GM21528 (cell line): ENCODE data around the gene TBC1D8.

Experiments used
- ATAC-seq: cut with Tn5 transposase; IDR thresholded peaks from one replicate; pipeline ENCODE4 v1.9.1; 2021; ENCODE audit warnings: mild to moderate bottlenecking, moderate library complexity; ENCODE audit not compliant: unreplicated experiment, low FRiP score

TBC1D8 gene

GRCh38 chr2:101140237-101140636, 10.9 kb downstream of the TBC1D8 start:
- no peak for ATAC-seq

- no peak for ATAC-seq
Observed at GRCh38 chr2:101139495-101139894, 11.7 kb downstream of the TBC1D8 start.

GRCh38 chr2:101135412-101136296, 15.5 kb downstream of the TBC1D8 start:
- no peak for ATAC-seq

- no peak for ATAC-seq
Observed at GRCh38 chr2:101133492-101134100, 17.6 kb downstream of the TBC1D8 start.

GRCh38 chr2:101132202-101132601, 19.0 kb downstream of the TBC1D8 start:
- no peak for ATAC-seq

GRCh38 chr2:101130081-101130480, 21.1 kb downstream of the TBC1D8 start:
- no peak for ATAC-seq

GRCh38 chr2:101127319-101128056, 23.7 kb downstream of the TBC1D8 start:
- ATAC-seq = no peak

GRCh38 chr2:101125808-101126207, 25.4 kb downstream of the TBC1D8 start:
- ATAC-seq = no peak

GRCh38 chr2:101125374-101125773, 25.8 kb downstream of the TBC1D8 start:
- ATAC-seq = no peak

- no peak for ATAC-seq
Observed at GRCh38 chr2:101124643-101125366, 26.4 kb downstream of the TBC1D8 start.

- ATAC-seq = no peak
Observed at GRCh38 chr2:101123795-101124471, 27.2 kb downstream of the TBC1D8 start.

GRCh38 chr2:101121174-101121573, 30.0 kb downstream of the TBC1D8 start:
- ATAC-seq = no peak

- no peak for ATAC-seq
Observed at GRCh38 chr2:101120124-101120996, 30.8 kb downstream of the TBC1D8 start.

- ATAC-seq = no peak
Observed at GRCh38 chr2:101119431-101119830, 31.8 kb downstream of the TBC1D8 start.

- no peak for ATAC-seq
Observed at GRCh38 chr2:101116841-101117552, 34.2 kb downstream of the TBC1D8 start.

GRCh38 chr2:101116348-101116747, 34.8 kb downstream of the TBC1D8 start:
- no peak for ATAC-seq

- no peak for ATAC-seq
Observed at GRCh38 chr2:101115664-101116063, 35.5 kb downstream of the TBC1D8 start.

- ATAC-seq = no peak
Observed at GRCh38 chr2:101114815-101115214, 36.4 kb downstream of the TBC1D8 start.
